CD4-positive, alpha-beta T cell treated with Interleukin-12 subunit alpha and Interleukin-12 subunit beta, for 1 hour (primary cell): ENCODE data around the gene CASP8AP2.
A peak's percentile ranks its signal among the peaks of the same experiment; 100 is the strongest.
"Not testable (repeated sequence)": the region's sequence is repeated elsewhere in the genome, so short reads cannot be mapped to it uniquely, and the experiment has no call there.

Experiments used
- DNase-seq: peaks from one replicate; pipeline ENCODE4 v3.0.0-alpha.2; 2020

CASP8AP2 gene

GRCh38 chr6:89829472-89830169, at the start of gene CASP8AP2:
CASP8AP2 (plus strand) TSS chr6:89829880.
- peak; percentile 97 for DNase-seq

GRCh38 chr6:89781070-89782034, 48.3 kb upstream of the CASP8AP2 start:
- no peak for DNase-seq

- DNase-seq = no peak
Observed at GRCh38 chr6:89782222-89782621, 47.5 kb upstream of the CASP8AP2 start.

- not testable (repeated sequence) for DNase-seq
Observed at GRCh38 chr6:89783293-89783692, 46.4 kb upstream of the CASP8AP2 start.

GRCh38 chr6:89784838-89785237, 44.8 kb upstream of the CASP8AP2 start:
- no peak for DNase-seq

- no peak for DNase-seq
Observed at GRCh38 chr6:89786970-89787369, 42.7 kb upstream of the CASP8AP2 start.

- DNase-seq = no peak
Observed at GRCh38 chr6:89787660-89788328, 41.9 kb upstream of the CASP8AP2 start.

GRCh38 chr6:89789980-89790379, 39.7 kb upstream of the CASP8AP2 start:
- no peak for DNase-seq

GRCh38 chr6:89790403-89790802, 39.3 kb upstream of the CASP8AP2 start:
- DNase-seq = no peak

- peak; percentile 8 for DNase-seq
Observed at GRCh38 chr6:89792881-89793280, 36.8 kb upstream of the CASP8AP2 start.

- no peak for DNase-seq
Observed at GRCh38 chr6:89793586-89793985, 36.1 kb upstream of the CASP8AP2 start.

- peak; percentile 19 for DNase-seq
Observed at GRCh38 chr6:89794324-89794723, 35.4 kb upstream of the CASP8AP2 start.

- no peak for DNase-seq
Observed at GRCh38 chr6:89797317-89797716, 32.4 kb upstream of the CASP8AP2 start.

- DNase-seq = no peak
Observed at GRCh38 chr6:89799096-89799495, 30.6 kb upstream of the CASP8AP2 start.

- DNase-seq = no peak
Observed at GRCh38 chr6:89799756-89800155, 29.9 kb upstream of the CASP8AP2 start.

- no peak for DNase-seq
Observed at GRCh38 chr6:89803271-89803670, 26.4 kb upstream of the CASP8AP2 start.

- DNase-seq = no peak
Observed at GRCh38 chr6:89805814-89806371, 23.8 kb upstream of the CASP8AP2 start.

GRCh38 chr6:89807581-89807980, 22.1 kb upstream of the CASP8AP2 start:
- no peak for DNase-seq

- not testable (repeated sequence) for DNase-seq
Observed at GRCh38 chr6:89813422-89813821, 16.3 kb upstream of the CASP8AP2 start.

GRCh38 chr6:89817481-89817880, 12.2 kb upstream of the CASP8AP2 start:
- DNase-seq = no peak

- DNase-seq = peak; percentile 21
Observed at GRCh38 chr6:89818977-89819335, 10.7 kb upstream of the CASP8AP2 start.

GRCh38 chr6:89819336-89820130, 10.1 kb upstream of the CASP8AP2 start, which contains the start of gene MDN1:
MDN1 (minus strand) TSS chr6:89819794; CDS start chr6:89819607, 187 bp downstream.
- DNase-seq = peak; percentile 88
